ENCODE data around the gene NDUFB7.

GRCh38 chr19:14517446-14517839 is 54.4 kb downstream of the NDUFB7 start:
- TF ChIP-seq, protein P1, sequence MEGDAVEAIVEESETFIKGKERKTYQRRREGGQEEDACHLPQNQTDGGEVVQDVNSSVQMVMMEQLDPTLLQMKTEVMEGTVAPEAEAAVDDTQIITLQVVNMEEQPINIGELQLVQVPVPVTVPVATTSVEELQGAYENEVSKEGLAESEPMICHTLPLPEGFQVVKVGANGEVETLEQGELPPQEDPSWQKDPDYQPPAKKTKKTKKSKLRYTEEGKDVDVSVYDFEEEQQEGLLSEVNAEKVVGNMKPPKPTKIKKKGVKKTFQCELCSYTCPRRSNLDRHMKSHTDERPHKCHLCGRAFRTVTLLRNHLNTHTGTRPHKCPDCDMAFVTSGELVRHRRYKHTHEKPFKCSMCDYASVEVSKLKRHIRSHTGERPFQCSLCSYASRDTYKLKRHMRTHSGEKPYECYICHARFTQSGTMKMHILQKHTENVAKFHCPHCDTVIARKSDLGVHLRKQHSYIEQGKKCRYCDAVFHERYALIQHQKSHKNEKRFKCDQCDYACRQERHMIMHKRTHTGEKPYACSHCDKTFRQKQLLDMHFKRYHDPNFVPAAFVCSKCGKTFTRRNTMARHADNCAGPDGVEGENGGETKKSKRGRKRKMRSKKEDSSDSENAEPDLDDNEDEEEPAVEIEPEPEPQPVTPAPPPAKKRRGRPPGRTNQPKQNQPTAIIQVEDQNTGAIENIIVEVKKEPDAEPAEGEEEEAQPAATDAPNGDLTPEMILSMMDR (IDR thresholded peaks at IDR 0.05): no peak
- TF ChIP-seq POLR2A (IDR thresholded peaks at IDR 0.05): no peak
